Retinal pigment epithelial cell (primary cell): ENCODE data around the gene TMEM161A.

ENCODE experiments used
- DNase-seq: peaks from one replicate; pipeline ENCODE4 v3.0.0-alpha.2; 2010; ENCODE audit warnings: low read depth
- H3K4me3 ChIP-seq: 2 replicates; pipeline ENCODE4 v1.5.1; 2011; ENCODE audit warnings: mild to moderate bottlenecking, low read length, control low read depth, moderate library complexity
- TF ChIP-seq, protein P1 (sequence below): conservative IDR thresholded peaks from 2 replicates; pipeline ENCODE4 v1.5.1; 2011; ENCODE audit warnings: low read depth, low read length, control low read depth, inconsistent platforms

TMEM161A gene

DNA sequence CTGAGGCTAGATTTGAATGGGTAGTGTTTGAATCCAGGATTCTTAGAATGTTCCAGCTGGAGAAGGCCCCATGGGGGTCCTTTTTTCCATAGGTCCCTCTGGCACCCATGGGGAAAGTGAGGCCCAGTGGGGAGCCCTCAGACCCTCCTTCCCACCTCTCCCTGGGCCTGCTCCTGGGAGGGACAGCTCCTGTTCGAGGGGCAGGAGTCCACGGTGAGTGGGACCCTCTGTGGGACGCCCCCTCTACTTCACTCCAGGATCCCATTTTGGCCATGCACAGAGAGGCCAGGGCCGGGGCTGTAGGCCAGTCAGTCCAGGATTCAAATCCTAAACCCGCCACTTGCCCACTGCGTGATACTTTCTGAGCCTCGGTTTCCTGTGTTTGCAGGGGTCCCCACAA, 24.2 kb upstream of the TMEM161A start:
- no peak overlapping the region for H3K4me3 ChIP-seq

DNA sequence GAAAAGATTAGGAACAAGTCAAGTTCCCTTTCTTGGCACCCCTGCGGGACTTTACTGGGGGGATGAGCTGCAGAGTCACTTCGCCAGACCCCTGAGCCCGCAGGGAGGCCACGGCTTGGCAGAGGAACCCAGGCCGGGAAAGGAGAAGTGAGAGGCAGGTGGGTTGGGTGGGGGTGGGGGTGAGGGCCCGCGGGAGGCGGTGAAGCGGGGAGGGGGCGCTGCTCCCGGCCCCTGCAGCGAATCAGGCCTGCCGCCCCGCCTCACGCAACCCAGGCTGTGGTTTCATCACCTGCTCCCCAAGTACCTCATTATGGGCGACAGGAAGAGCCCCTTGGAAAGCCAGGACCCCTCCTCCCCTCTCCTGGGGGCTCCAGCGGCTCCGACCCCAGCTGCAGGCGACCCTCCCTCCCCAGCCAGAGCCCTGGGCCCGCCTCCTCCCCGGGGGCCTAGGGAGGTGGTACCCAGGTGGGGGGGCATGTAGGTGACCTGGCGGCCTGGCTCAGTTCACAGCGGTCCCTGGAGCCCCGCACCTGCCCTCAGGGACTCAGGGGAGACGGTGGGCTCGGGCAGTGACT, 22.3 kb upstream of the TMEM161A start:
- H3K4me3 ChIP-seq: no peak overlapping the region
- no peak for DNase-seq
- TF ChIP-seq, protein P1, sequence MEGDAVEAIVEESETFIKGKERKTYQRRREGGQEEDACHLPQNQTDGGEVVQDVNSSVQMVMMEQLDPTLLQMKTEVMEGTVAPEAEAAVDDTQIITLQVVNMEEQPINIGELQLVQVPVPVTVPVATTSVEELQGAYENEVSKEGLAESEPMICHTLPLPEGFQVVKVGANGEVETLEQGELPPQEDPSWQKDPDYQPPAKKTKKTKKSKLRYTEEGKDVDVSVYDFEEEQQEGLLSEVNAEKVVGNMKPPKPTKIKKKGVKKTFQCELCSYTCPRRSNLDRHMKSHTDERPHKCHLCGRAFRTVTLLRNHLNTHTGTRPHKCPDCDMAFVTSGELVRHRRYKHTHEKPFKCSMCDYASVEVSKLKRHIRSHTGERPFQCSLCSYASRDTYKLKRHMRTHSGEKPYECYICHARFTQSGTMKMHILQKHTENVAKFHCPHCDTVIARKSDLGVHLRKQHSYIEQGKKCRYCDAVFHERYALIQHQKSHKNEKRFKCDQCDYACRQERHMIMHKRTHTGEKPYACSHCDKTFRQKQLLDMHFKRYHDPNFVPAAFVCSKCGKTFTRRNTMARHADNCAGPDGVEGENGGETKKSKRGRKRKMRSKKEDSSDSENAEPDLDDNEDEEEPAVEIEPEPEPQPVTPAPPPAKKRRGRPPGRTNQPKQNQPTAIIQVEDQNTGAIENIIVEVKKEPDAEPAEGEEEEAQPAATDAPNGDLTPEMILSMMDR: no peak

More for the DNA sequence above, 24.2 kb upstream of the TMEM161A start:
- no peak for DNase-seq
- TF ChIP-seq, protein P1: no peak

DNA sequence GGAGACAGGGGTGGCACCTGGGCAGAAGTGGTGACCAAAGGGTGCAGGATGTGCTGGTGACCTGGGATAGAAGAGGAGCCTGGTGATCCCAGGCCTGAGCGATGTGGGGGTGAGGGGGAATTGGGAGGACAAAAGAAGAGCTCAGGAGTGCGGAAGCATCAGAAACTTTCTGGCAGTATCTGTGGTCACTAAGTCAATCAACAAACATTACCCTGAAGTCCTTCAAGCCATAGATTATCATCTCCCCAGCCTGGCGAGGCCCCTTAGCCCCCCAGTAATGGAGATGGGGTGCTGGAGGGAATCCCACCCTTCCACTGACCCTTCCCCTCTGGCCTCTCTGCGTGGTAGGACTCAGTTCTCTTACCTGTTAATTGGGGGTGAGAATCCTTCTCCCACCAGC, 21.3 kb upstream of the TMEM161A start:
- no peak for DNase-seq
- TF ChIP-seq, protein P1: no peak
- H3K4me3 ChIP-seq: no peak overlapping the region

GRCh38 chr19:19157808-19158207, 19.5 kb upstream of the TMEM161A start:
- H3K4me3 ChIP-seq: no peak overlapping the region
- DNase-seq: no peak
- TF ChIP-seq, protein P1: no peak

- no peak overlapping the region for H3K4me3 ChIP-seq
- TF ChIP-seq, protein P1: no peak
- no peak for DNase-seq
Measured at GRCh38 chr19:19155495-19156219, 17.4 kb upstream of the TMEM161A start.

DNA sequence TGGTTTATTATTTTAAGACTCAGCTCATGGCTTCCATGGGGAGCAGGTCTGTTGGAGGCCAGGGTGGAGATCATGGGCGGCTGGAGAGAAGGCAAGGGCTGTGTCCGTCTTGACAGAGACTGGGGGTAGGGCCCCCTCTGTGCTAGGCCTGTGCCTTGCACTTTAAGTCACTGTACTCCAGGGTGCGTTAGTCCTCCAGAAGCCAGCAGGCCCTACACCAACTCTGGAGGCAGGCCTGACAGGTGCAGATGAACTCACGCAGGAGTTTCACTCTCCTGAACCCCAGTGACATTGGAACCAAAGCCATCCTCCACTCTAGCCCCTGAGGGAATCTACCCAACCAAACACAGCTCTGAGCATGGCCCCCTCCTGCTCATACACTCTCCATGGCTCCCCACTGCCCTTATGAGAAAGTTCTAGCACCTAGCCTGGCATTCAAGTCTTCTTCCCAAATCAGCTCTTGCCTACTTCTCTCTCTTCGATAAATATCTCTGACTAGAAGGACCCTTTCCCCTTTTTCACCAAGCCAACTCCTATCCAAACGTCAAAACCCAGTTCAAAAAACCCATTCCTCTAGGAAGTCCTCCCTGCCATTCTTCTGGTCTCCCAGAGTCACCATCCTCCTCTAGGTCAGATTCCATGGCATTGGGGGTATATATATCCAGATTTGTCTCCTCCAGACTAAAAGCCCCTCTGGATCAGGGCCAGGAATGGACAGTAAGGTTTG, 16.7 kb upstream of the TMEM161A start:
- no peak for DNase-seq

More for the DNA sequence above, 16.7 kb upstream of the TMEM161A start:
- TF ChIP-seq, protein P1: no peak
- no peak overlapping the region for H3K4me3 ChIP-seq
